HEK293 (cell line): ENCODE data around the gene IGFLR1.

Source experiments
- CTCF ChIA-PET: fragments of 350-600 bp; formaldehyde crosslinking; extraction: SDS; loops from one replicate; lab custom pipeline; 2021; ENCODE audit warnings: antibody characterized with exemption; lab: Yijun Ruan, JAX
- POLR2A ChIA-PET: fragments of 300-600 bp; formaldehyde crosslinking; extraction: SDS; loops from one replicate; lab custom pipeline; 2020; ENCODE audit warnings: antibody characterized with exemption, inconsistent platforms; lab: Yijun Ruan, JAX
- H3K27ac ChIP-seq: fragments of 200-500 bp; sonication (Bioruptor generic); 2 replicates; pipeline ENCODE4 v1.5.1; 2014; ENCODE audit warnings: low read depth, low read length, control low read depth, inconsistent platforms; ENCODE audit errors: extremely low read depth
- H3K36me3 ChIP-seq, 2 experiments: fragments of 200-500 bp in 1 of 2; sonication (Bioruptor generic) in 1 of 2; 1 replicate in 1 of 2; 2 replicates in 1 of 2; pipeline ENCODE4 v1.5.1; 2014 to 2017; ENCODE audit warnings: inconsistent platforms in 2 of 2, low read length in 2 of 2; ENCODE audit not compliant: control insufficient read depth in 2 of 2, insufficient read depth in 1 of 2
- H3K4me1 ChIP-seq: fragments of 200-500 bp; sonication (Bioruptor generic); 2 replicates; pipeline ENCODE4 v1.5.1; 2014; ENCODE audit warnings: mild to moderate bottlenecking, low read length, inconsistent platforms; ENCODE audit not compliant: control insufficient read depth, insufficient read depth
- H3K4me3 ChIP-seq: 2 replicates; pipeline ENCODE4 v1.5.1; 2011; ENCODE audit warnings: low read depth, mild to moderate bottlenecking, control low read depth, low read length, moderate library complexity
- H3K9me3 ChIP-seq: fragments of 200-500 bp; sonication (Bioruptor generic); 2 replicates; pipeline ENCODE4 v1.5.1; 2014; ENCODE audit warnings: low read depth, low read length, inconsistent platforms; ENCODE audit not compliant: control insufficient read depth, insufficient read depth
- HOXA7 ChIP-seq: sonication (generic); formaldehyde crosslinking; IDR thresholded peaks from 2 replicates; pipeline ENCODE4 v1.8.1; 2022; ENCODE audit warnings: missing genetic modification reagents, borderline replicate concordance
- PRDM10 ChIP-seq: fragments of 450-650 bp; formaldehyde crosslinking; IDR thresholded peaks from 2 replicates; pipeline ENCODE4 v1.5.1; 2016; ENCODE audit warnings: missing biosample characterization, missing genetic modification characterization
- SP2 ChIP-seq: fragments of 450-650 bp; formaldehyde crosslinking; IDR thresholded peaks from 2 replicates; pipeline ENCODE4 v1.5.1; 2016; ENCODE audit warnings: missing biosample characterization, missing genetic modification characterization
- SP7 ChIP-seq: fragments of 450-650 bp; formaldehyde crosslinking; IDR thresholded peaks from 2 replicates; pipeline ENCODE4 v1.5.1; 2016; ENCODE audit warnings: missing biosample characterization, missing genetic modification characterization
- ZBTB17 ChIP-seq: fragments of 450-650 bp; formaldehyde crosslinking; IDR thresholded peaks from 2 replicates; pipeline ENCODE4 v1.5.1; 2016; ENCODE audit warnings: missing biosample characterization, missing genetic modification characterization
- ZNF133 ChIP-seq: fragments of 450-650 bp; formaldehyde crosslinking; IDR thresholded peaks from 2 replicates; pipeline ENCODE4 v1.5.1; 2016; ENCODE audit warnings: missing biosample characterization, missing genetic modification characterization
- ZNF155 ChIP-seq: fragments of 450-650 bp; formaldehyde crosslinking; IDR thresholded peaks from 2 replicates; pipeline ENCODE4 v1.5.1; 2016; ENCODE audit warnings: missing biosample characterization, missing genetic modification characterization
- ZNF169 ChIP-seq: fragments of 450-650 bp; formaldehyde crosslinking; IDR thresholded peaks from 2 replicates; pipeline ENCODE4 v1.5.1; 2016; ENCODE audit warnings: missing biosample characterization, missing genetic modification characterization
- ZNF211 ChIP-seq: fragments of 450-650 bp; formaldehyde crosslinking; IDR thresholded peaks from 2 replicates; pipeline ENCODE4 v1.5.1; 2016; ENCODE audit warnings: low read depth, missing biosample characterization, missing genetic modification characterization
- ZNF280D ChIP-seq: fragments of 450-650 bp; formaldehyde crosslinking; IDR thresholded peaks from 2 replicates; pipeline ENCODE4 v1.5.1; 2016; ENCODE audit warnings: missing biosample characterization, missing genetic modification characterization
- ZNF426 ChIP-seq: fragments of 450-650 bp; formaldehyde crosslinking; IDR thresholded peaks from 2 replicates; pipeline ENCODE4 v1.5.1; 2017; ENCODE audit warnings: missing biosample characterization, missing genetic modification characterization, mild to moderate bottlenecking, inconsistent platforms, moderate library complexity
- ZNF555 ChIP-seq: fragments of 450-650 bp; formaldehyde crosslinking; conservative IDR thresholded peaks from 2 replicates; pipeline ENCODE4 v1.5.1; 2017; ENCODE audit warnings: missing biosample characterization, mild to moderate bottlenecking, missing genetic modification characterization, inconsistent platforms
- ZNF580 ChIP-seq: fragments of 450-650 bp; formaldehyde crosslinking; IDR thresholded peaks from 2 replicates; pipeline ENCODE4 v1.5.1; 2016; ENCODE audit warnings: missing biosample characterization, missing genetic modification characterization
- ZNF600 ChIP-seq: fragments of 450-650 bp; formaldehyde crosslinking; IDR thresholded peaks from 2 replicates; pipeline ENCODE4 v1.5.1; 2016; ENCODE audit warnings: missing biosample characterization, missing genetic modification characterization
- ZNF704 ChIP-seq: fragments of 450-650 bp; formaldehyde crosslinking; IDR thresholded peaks from 2 replicates; pipeline ENCODE4 v1.5.1; 2016; ENCODE audit warnings: missing biosample characterization, missing genetic modification characterization
- ZNF747 ChIP-seq: fragments of 450-650 bp; formaldehyde crosslinking; IDR thresholded peaks from 2 replicates; pipeline ENCODE4 v1.5.1; 2016; ENCODE audit warnings: missing biosample characterization, missing genetic modification characterization
- ZSCAN16 ChIP-seq: fragments of 450-650 bp; formaldehyde crosslinking; IDR thresholded peaks from 2 replicates; pipeline ENCODE4 v1.5.1; 2016; ENCODE audit warnings: missing biosample characterization, missing genetic modification characterization

Gene IGFLR1

GRCh38 chr19:35748106-35749020 is 6.1 kb upstream of the IGFLR1 start, which contains the start of gene LIN37 (continued):
- TF ChIP-seq ZNF580 (tag by site-specific recombination) (peak; percentile 99), ZNF280D (tag by site-specific recombination) (no peak), ZNF704 (no peak), ZNF747 (tag by site-specific recombination) (no peak), SP7 (tag by site-specific recombination) (peak; percentile 54)

- TF ChIP-seq ZNF169 (tag by site-specific recombination) (no peak), ZNF600 (tag by site-specific recombination) (0 out of 2 replicates have a peak, but pooled peaks have one; percentile 12), ZNF133 (no peak), PRDM10 (tag by site-specific recombination) (peak; percentile 47; the same call in 1 of the 2 replicates), ZNF155 (no peak), ZNF211 (tag by site-specific recombination) (no peak), ZBTB17 (tag by site-specific recombination) (no peak), ZNF426 (no peak), ZNF580 (tag by site-specific recombination) (no peak), HOXA7 (CRISPR knock-in tag) (no peak), SP2 (tag by site-specific recombination) (0 out of 2 replicates have a peak, but pooled peaks have one; percentile 16), ZNF555 (tag by site-specific recombination) (no peak), ZSCAN16 (tag by site-specific recombination) (no peak)
- Histone ChIP-seq H3K27ac (peak overlapping the region; percentile 95), H3K9me3 (no peaks in the 10 kb centered on the region; the same call in none of the 2 replicates), H3K4me3 (no peak overlapping the region; the same call in 1 of the 2 replicates), H3K4me1 (peaks cover 32% of the 10 kb centered on the region), H3K36me3 (peaks cover 13 to 50% of the 10 kb centered on the region in 2 experiments)
- ChIA-PET POLR2A (interaction anchor here (0.5 to 2.2 kb wide), 5 partner anchors 16 to 98 kb away, joined by 4 to 20 read pairs (median 7); partner anchors contain the start of gene COX6B1), CTCF (interaction anchor here (0.5 to 4.9 kb wide), 4 partner anchors 10 to 440 kb away, joined by 3 to 37 read pairs (median 6); no protein-coding TSS in a partner anchor)
Observed at GRCh38 chr19:35746531-35746930, 4.3 kb upstream of the IGFLR1 start.
